Measurements from ENCODE around the gene METTL14. TPM values are rescaled to one million over a fixed set of nuclear protein-coding genes. Genes with fewer than 3 reads are reported as not detected.

METTL14 gene
- polyA plus RNA-seq, 3 donors, result 6.6 to 19.2 (median 8.2) TPM

DNA sequence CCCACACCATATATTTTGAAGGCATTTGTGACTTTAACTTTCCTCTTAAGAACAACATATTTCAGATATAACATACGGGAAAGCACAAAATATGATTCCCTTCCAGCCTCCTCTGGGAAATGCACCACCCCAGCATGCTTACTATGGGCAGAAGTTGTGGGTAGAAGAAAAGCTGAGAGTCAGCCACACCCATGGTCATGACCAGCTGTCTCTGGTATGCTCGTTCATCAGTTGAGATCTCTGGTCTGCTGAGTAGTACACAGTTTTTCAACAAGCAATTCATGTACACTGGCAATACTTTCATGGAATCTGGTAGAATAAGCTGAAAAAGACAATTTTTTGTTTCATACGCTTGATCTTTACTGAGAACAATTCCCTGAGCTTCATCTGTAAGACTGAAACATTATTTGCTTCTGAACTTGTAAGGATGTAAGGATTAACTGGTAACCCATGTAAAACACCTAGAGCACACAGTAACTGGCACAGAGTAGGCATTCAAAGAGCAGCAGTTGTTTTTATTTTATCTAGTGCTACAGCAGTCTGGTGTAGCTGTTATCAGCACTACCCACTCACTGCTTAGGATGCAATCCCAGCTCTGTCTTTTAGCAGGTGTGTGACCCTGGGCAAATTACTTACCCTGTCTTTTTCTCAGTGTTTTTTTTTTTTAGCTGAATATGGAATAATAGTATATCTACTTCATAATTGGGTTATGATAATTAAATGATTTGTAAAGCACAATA lies 47.6 kb downstream of the METTL14 start:
- no peak overlapping the region for H3K4me3 Mint-ChIP-seq
- no peaks in the 10 kb centered on the region for H4K20me1 ChIP-seq (ENCODE audit: insufficient read depth, low read length)
- H3K36me3 Mint-ChIP-seq, result peaks cover 76 to 93% of the 10 kb centered on the region in 2 donors
- H3K4me3 ChIP-seq (replicated peaks in 1 of 3; ENCODE audit: low read depth in 2 of 3, low read length in 3 of 3), result no peak overlapping the region
- TF ChIP-seq, protein P1, sequence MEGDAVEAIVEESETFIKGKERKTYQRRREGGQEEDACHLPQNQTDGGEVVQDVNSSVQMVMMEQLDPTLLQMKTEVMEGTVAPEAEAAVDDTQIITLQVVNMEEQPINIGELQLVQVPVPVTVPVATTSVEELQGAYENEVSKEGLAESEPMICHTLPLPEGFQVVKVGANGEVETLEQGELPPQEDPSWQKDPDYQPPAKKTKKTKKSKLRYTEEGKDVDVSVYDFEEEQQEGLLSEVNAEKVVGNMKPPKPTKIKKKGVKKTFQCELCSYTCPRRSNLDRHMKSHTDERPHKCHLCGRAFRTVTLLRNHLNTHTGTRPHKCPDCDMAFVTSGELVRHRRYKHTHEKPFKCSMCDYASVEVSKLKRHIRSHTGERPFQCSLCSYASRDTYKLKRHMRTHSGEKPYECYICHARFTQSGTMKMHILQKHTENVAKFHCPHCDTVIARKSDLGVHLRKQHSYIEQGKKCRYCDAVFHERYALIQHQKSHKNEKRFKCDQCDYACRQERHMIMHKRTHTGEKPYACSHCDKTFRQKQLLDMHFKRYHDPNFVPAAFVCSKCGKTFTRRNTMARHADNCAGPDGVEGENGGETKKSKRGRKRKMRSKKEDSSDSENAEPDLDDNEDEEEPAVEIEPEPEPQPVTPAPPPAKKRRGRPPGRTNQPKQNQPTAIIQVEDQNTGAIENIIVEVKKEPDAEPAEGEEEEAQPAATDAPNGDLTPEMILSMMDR (IDR thresholded peaks at IDR 0.05), result no peak
- H3K9me3 Mint-ChIP-seq, result no peaks in the 10 kb centered on the region
- no peaks in the 10 kb centered on the region for H3K4me1 ChIP-seq (ENCODE audit: control insufficient read depth in 1 of 2, insufficient read depth in 2 of 2, low read length in 2 of 2)
- H3K4me2 ChIP-seq (replicated peaks; ENCODE audit: extremely low read depth, low read length, poor library complexity, severe bottlenecking), result no peak overlapping the region
- no peaks in the 10 kb centered on the region for H3K27me3 Mint-ChIP-seq (ENCODE audit: low read depth in 3 of 3)
- H3K79me2 ChIP-seq (ENCODE audit: insufficient read depth, low read length), result no peaks in the 10 kb centered on the region
- WGBS (ENCODE audit: insufficient coverage), result no CpG with 5 or more reads among the region's 3 CpGs
- H2AFZ ChIP-seq (ENCODE audit: insufficient read depth, low read depth, low read length, poor library complexity, severe bottlenecking), result no peak overlapping the region
- DNase-seq, result no peak
- H3K27me3 ChIP-seq (ENCODE audit: control insufficient read depth in 2 of 2, insufficient read depth in 2 of 2, low read length in 2 of 2), result no peaks in the 10 kb centered on the region
- no peaks in the 10 kb centered on the region for H3K9me3 ChIP-seq (replicated peaks in 1 of 2; ENCODE audit: control insufficient read depth in 1 of 2, insufficient read depth in 1 of 2, low read length in 2 of 2)
- no peak overlapping the region for H3K27ac Mint-ChIP-seq
- H3K27ac ChIP-seq (ENCODE audit: low read depth in 1 of 2, low read length in 2 of 2), result no peak overlapping the region
- intact Hi-C loops (cut with micrococcal nuclease), result no loop called here
- H3K36me3 ChIP-seq (replicated peaks in 1 of 2; ENCODE audit: control insufficient read depth in 1 of 2, insufficient read depth in 2 of 2, low read length in 2 of 2), result peaks cover 90 to 100% of the 10 kb centered on the region in 2 donors
- H3K4me1 Mint-ChIP-seq, result no peaks in the 10 kb centered on the region
- H3K9ac ChIP-seq (ENCODE audit: insufficient read depth, low read length, poor library complexity, severe bottlenecking), result no peak overlapping the region

DNA sequence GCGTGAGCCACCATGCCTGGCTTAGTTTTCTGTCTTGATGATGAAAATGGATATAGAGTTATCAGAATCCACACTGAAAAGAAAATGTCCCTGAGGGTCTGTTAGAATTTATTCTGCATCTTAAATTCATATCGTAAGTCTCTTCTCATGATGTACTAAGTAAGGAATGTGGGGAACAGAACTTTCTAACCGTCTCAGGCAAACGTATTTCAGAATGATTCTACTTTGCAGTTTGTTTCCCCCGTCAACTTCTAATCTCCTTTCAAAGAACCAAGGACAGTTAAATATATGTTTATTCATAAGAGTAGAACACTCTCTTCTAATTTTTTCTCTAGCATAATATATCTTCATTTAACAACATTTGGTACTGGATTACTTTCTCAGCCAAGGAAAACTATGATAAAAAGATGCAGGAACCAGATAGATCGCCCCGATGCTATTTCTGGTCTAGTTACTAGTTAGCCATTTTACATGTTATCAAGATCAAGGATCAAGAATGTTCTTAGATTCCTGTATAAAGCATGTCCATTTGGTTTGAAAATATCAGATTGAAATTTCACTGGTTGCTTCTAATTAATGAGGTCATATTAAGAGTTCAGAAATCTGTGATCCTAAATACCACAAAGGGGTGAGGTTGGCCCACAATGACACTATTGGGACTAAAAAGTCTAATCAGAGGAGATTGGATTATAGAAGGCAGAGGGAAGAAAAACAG lies 49.5 kb downstream of the METTL14 start:
- no peaks in the 10 kb centered on the region for H3K4me1 ChIP-seq (ENCODE audit: control insufficient read depth in 1 of 2, insufficient read depth in 2 of 2, low read length in 2 of 2)
- TF ChIP-seq, protein P1 (IDR thresholded peaks at IDR 0.05), result no peak
- no peak overlapping the region for H3K4me3 ChIP-seq (replicated peaks in 1 of 3; ENCODE audit: low read depth in 2 of 3, low read length in 3 of 3)
- Mint-ChIP-seq H3K9me3 (no peaks in the 10 kb centered on the region), H3K27me3 (ENCODE audit: low read depth in 3 of 3) (no peaks in the 10 kb centered on the region), H3K4me1 (no peaks in the 10 kb centered on the region), H3K27ac (peak overlapping the region in 3 of 7 donors; percentile 15 to 36 (median 24)), H3K36me3 (peaks cover 78 to 96% of the 10 kb centered on the region in 2 donors), H3K4me3 (no peak overlapping the region)
- H3K9me3 ChIP-seq (replicated peaks in 1 of 2; ENCODE audit: control insufficient read depth in 1 of 2, insufficient read depth in 1 of 2, low read length in 2 of 2), result no peaks in the 10 kb centered on the region
- no peaks in the 10 kb centered on the region for H3K27me3 ChIP-seq (ENCODE audit: control insufficient read depth in 2 of 2, insufficient read depth in 2 of 2, low read length in 2 of 2)
- H4K20me1 ChIP-seq (ENCODE audit: insufficient read depth, low read length), result no peaks in the 10 kb centered on the region
- H3K36me3 ChIP-seq (replicated peaks in 1 of 2; ENCODE audit: control insufficient read depth in 1 of 2, insufficient read depth in 2 of 2, low read length in 2 of 2), result peaks cover 90 to 100% of the 10 kb centered on the region in 2 donors
- H3K79me2 ChIP-seq (ENCODE audit: insufficient read depth, low read length), result no peaks in the 10 kb centered on the region
- intact Hi-C loops (cut with micrococcal nuclease), result no loop called here
- H3K4me2 ChIP-seq (replicated peaks; ENCODE audit: extremely low read depth, low read length, poor library complexity, severe bottlenecking), result no peak overlapping the region
- no CpG with 5 or more reads among the region's 7 CpGs for WGBS (ENCODE audit: insufficient coverage)
- H3K9ac ChIP-seq (ENCODE audit: insufficient read depth, low read length, poor library complexity, severe bottlenecking), result no peak overlapping the region
- H3K27ac ChIP-seq (ENCODE audit: low read depth in 1 of 2, low read length in 2 of 2), result no peak overlapping the region
- DNase-seq, result no peak
- H2AFZ ChIP-seq (ENCODE audit: insufficient read depth, low read depth, low read length, poor library complexity, severe bottlenecking), result no peak overlapping the region
